Middle frontal gyrus (tissue), 1 donor: Measurements from ENCODE around the gene GNL1.
"Not testable (repeated sequence)": the region's sequence is repeated elsewhere in the genome, so short reads cannot be mapped to it uniquely, and the experiment has no call there.

Source experiments
- DNase-seq: peaks from one replicate; pipeline ENCODE4 v3.0.0-alpha.2; 2015; ENCODE audit warnings: low spot score; ENCODE audit errors: extremely low spot score

GNL1 gene

GRCh38 chr6:30556066-30556905 lies at the start of gene GNL1:
Gene GNL1 (minus strand): TSS chr6:30556489. CDS start chr6:30556203, 286 bp downstream.
- peak; percentile 70 for DNase-seq

DNA sequence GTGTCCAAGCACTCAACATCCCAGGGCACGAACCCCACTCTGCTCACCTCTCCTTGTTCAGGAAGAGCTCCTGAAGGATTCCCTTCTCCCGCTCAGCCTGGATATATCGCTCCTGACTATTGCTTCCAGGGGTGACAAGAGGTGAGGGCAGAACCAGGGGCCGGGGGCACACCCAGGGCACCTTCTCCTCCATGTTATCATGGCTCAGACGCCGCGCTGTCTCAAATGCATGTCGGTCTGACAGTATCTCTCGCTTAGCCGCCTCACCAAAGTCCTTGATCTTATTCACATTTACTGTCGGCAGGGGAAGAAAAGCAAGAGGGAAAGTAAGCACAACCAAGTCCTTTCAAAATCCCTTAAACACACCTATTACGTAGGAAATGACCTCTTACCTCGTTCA lies 47.7 kb upstream of the GNL1 start:
- DNase-seq: no peak

DNA sequence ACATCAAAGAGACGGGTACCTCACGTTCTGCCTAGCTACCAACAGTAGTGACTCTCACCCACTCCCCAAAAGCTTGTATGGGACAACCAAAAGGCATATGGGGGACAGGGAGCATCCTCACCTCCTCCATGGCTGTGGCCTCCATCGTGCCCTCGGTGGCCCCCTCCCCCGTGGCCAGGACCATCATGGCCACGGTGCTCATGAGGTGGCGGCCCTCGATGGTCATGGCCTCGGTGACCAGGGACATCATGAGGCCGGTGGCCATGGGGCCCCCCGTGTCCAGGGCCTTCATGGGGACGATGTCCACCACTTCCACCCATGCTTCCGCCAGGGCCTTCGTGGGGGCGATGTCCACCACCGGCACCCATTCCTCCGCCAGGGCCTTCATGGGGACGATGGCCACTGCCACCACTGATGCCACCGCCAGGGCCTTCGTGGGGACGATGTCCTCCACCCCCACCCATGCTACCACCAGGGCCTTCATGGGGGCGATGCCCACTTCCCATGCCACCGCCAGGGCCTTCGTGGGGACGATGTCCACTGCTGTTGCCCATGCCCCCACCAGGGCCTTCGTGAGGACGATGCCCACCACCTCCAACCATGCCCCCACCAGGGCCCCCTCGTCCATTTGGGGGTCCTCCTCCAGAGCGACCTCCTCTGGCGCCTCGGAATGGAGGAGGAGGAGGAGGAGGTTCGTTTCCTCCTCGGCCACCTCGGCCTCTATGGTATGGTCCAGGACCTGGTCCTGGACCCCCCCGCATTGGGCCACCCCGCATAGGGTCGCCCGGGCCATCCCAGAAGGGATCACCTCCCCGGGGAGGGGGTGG lies 45.7 kb upstream of the GNL1 start:
- DNase-seq: no peak

DNA sequence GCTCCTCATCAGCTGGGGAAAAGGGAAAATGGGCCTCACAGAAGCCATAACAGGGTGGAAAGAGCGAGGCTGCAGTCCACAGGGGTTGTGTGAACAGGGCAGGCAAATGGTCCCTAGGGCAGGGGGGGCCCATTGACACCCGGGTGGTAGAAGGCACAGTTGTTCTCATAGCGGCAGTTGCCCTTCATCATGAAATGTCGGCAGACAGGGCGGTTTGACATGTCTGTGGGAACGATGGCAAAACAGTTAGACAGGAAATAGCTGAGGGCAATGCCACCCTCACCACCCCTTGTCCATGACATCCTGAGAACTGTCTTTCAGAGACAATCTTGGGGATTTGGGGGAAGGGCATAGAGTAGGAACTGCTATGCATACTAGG lies 45.1 kb upstream of the GNL1 start:
- DNase-seq: no peak

DNA sequence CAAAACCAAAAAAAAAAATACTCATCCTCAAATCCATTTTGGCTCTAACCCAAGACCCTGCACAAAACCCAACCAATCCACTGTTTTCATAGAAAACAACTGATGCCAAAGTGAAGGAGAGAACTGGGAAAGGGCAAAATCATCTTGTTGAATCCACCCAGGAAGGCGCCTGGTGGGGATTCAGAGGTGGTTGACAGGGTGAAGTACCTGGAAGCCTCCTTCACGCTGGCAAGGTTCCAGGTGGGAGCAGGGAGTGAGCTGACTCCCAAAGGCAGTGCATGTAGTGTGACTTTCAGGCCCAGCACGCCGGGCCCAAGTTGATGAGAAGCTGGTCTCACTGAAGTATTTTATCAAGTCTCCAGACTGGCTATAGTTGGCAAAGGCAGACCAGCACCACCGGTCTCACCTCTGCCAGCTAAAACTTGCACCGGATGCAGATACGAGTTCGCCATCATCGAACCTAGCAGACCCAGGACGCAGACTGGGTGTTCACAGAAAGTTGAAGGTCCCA lies 44.2 kb upstream of the GNL1 start:
- no peak for DNase-seq

GRCh38 chr6:30599625-30600324 lies 43.5 kb upstream of the GNL1 start:
- DNase-seq: no peak

DNA sequence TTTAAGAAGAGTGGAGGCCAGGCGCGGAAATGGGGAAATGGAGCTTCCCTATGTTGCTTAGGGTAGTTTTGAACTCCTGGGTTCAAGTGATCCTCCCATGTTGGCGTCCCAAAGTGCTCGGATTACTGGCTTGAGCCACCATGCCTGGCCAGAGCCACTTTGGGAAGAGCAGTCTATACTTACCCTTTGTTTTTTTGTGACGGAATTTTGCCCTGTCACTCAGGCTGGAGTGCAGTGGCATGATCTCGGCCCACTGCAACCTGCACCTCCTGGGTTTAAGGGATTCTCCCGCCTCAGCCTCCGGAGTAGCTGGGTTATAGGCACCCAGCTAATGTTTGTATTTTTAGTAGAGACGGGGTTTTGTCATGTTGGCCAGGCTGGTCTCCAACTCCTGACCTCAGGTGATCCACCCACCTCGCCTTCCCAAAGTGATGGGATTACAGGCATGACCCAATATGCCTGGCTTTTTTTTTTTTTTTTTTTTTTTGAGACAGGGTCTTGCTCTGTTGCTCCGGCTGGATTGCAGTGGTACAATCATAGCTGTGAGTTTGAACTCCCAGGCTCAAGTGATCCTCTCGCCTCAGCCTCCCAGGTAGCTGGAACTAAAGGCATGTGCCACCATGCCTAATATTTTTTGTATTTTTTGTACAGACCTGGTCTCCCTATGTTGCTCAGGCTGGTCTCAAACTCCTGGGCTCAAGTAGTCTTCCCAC lies 42.8 kb upstream of the GNL1 start:
- no peak for DNase-seq

- not testable (repeated sequence) for DNase-seq
Observed at GRCh38 chr6:30597315-30598144, 41.2 kb upstream of the GNL1 start.

DNA sequence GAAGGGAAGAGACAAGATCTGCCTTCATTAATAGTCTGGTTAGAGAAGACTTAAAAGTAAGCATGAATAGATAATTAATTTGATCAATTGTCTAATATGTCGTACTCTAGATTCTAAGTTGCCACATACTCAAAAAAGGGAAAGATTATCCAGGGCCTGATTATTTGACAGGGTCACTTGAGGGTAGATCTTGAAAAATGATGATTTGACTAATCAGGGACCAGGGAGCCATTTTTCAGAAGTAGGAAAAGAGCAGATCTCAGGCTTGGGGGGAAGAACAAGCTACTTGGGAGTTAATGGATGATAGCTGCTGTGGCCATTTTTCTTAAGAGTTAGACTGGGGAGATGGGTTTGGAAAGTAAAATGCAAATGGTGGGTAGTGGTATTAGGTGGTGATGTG lies 36.0 kb upstream of the GNL1 start:
- no peak for DNase-seq

GRCh38 chr6:30591008-30591407 lies 34.7 kb upstream of the GNL1 start:
- no peak for DNase-seq

DNA sequence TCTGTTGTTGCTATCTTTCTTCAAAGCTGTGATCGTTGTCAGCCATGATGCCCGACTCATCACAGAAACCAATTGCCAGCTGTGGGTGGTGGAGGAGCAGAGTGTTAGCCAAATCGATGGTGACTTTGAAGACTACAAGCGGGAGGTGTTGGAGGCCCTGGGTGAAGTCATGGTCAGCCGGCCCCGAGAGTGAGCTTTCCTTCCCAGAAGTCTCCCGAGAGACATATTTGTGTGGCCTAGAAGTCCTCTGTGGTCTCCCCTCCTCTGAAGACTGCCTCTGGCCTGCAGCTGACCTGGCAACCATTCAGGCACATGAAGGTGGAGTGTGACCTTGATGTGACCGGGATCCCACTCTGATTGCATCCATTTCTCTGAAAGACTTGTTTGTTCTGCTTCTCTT lies 34.2 kb upstream of the GNL1 start:
- no peak for DNase-seq

GRCh38 chr6:30589754-30590358 lies 33.6 kb upstream of the GNL1 start:
- no peak for DNase-seq

DNA sequence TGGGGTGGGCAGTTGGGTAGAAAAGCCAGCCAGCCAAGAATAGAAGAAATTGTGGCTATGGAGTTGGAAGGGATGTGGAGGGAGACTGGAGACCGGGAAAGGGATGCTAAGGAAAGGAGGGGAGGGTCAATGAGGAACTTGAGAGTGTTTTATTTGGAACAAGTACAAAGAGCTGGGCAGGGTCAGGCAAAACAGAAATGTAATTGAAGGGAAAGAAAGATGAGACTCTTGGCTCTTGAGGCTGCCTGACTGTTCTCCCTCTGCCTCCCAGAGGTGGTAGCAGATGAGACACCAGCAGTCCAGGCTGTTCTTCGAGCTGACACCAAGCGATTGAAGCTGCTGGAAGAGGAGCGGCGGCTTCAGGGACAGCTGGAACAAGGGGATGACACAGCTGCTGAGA lies 27.6 kb upstream of the GNL1 start:
- no peak for DNase-seq

DNA sequence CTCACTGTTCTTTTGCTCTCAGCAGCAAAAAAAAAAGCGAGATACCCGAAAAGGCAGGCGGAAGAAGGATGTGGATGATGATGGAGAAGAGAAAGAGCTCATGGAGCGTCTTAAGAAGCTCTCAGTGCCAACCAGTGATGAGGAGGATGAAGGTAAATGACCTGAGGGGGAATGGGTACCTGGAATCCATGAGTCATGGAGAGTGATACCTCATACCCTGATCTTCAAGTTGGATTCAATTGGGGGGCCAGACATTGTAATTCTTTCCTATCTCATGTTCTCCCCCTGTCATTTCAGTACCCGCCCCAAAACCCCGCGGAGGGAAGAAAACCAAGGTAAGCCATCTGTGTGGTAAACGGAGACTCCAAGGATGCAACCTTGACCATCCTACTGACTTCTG lies 21.8 kb upstream of the GNL1 start:
- no peak for DNase-seq

GRCh38 chr6:30573113-30573512 lies 16.8 kb upstream of the GNL1 start:
- DNase-seq: no peak

DNA sequence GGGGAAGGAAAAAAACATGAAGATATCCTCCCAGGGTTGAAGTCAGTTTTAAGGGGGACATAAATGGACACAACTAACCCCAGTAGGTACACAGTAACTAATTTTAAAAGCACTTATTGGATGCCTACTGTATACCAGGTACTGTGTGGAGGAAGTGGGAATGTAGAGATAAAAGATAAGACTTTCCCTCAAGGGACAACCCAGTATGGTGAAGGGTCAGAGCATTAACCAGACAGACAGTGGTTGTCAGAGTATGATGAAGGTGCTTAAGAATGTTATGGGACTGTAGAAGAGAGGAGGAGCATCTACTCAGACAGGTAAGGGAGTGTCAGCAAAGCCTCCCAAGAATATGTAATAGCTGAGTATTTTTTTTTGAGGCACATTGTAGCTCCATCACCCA lies 15.9 kb upstream of the GNL1 start:
- DNase-seq: no peak

GRCh38 chr6:30571762-30572082 lies 15.4 kb upstream of the GNL1 start:
- no peak for DNase-seq

DNA sequence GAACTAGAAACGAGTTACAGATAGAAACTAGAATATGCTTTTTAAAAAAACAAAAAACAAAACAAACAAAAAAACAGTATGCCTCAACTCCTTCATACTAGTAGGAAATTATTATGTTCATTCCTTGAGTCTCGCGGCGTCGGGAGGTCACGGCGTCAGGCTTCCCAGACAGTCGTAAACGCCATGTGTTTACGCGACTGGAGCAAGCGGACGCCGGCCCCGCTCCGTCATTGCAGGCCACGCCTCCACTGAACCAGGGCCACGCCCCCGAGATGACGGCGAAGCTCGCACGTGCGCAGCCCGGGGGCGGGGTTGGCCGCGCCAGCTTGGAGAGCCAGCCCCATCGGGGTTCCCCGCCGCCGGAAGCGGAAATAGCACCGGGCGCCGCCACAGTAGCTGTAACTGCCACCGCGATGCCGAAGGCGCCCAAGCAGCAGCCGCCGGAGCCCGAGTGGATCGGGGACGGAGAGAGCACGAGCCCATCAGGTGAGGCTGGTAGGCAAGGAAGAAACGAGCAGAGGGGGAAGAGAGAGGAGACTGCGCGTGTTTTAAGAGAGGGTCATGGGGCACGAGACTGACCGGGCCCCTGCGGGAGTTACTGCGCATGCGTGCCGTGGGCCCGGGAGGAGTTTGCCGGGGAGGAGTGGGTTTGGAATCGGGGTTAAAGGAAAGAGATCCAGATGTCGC lies 14.9 kb upstream of the GNL1 start, which contains the start of gene ABCF1:
Gene ABCF1, plus strand, starts transcription at position 368 of the 687 bp plus-strand sequence. Its CDS starts 46 bp downstream, at position 414.
- DNase-seq: peak; percentile 94

DNA sequence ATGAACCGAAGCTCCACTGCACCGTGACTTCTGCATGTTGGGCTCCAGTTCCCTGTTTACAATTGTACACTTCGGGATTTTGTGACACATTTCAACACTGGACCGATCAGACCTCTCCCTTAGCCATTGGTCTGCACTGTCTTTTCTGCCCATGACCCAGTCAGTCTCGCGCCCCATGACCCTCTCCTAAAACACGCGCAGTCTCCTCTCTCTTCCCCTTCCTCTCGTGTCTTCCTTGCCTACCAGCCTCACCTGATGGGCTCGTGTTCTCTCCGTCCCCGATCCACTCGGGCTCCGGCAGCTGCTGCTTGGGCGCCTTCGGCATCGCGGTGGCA lies 14.4 kb upstream of the GNL1 start:
- no peak for DNase-seq
